ENCODE results near the gene PAK6. TPM values are rescaled to one million over a fixed set of nuclear protein-coding genes. Genes with fewer than 3 reads are reported as not detected.

Gene PAK6
- polyA plus RNA-seq, 3 donors, result 0.03 TPM; not detected in 2

- peaks cover 0 to 3% (median 0%) of the 10 kb centered on the region in 7 donors for H3K9me3 Mint-ChIP-seq
- peaks cover 24% of the 10 kb centered on the region for H3K4me1 Mint-ChIP-seq
- H3K27ac Mint-ChIP-seq, result no peak overlapping the region
- H3K9ac ChIP-seq (ENCODE audit: insufficient read depth, low read length, poor library complexity, severe bottlenecking), result no peak overlapping the region
- H2AFZ ChIP-seq (ENCODE audit: insufficient read depth, low read depth, low read length, poor library complexity, severe bottlenecking), result no peak overlapping the region
- WGBS (ENCODE audit: insufficient coverage), result no CpG with 5 or more reads among the region's 1 CpG
- DNase-seq, result no peak
- no peaks in the 10 kb centered on the region for H3K9me3 ChIP-seq (replicated peaks in 1 of 2; ENCODE audit: control insufficient read depth in 1 of 2, insufficient read depth in 1 of 2, low read length in 2 of 2)
- intact Hi-C loops (cut with micrococcal nuclease), result no loop called here
- no peaks in the 10 kb centered on the region for H3K36me3 ChIP-seq (replicated peaks in 1 of 2; ENCODE audit: control insufficient read depth in 1 of 2, insufficient read depth in 2 of 2, low read length in 2 of 2)
- peaks cover 2 to 10% (median 6%) of the 10 kb centered on the region in 3 donors for H3K27me3 Mint-ChIP-seq (ENCODE audit: low read depth in 3 of 3)
- TF ChIP-seq, protein P1, sequence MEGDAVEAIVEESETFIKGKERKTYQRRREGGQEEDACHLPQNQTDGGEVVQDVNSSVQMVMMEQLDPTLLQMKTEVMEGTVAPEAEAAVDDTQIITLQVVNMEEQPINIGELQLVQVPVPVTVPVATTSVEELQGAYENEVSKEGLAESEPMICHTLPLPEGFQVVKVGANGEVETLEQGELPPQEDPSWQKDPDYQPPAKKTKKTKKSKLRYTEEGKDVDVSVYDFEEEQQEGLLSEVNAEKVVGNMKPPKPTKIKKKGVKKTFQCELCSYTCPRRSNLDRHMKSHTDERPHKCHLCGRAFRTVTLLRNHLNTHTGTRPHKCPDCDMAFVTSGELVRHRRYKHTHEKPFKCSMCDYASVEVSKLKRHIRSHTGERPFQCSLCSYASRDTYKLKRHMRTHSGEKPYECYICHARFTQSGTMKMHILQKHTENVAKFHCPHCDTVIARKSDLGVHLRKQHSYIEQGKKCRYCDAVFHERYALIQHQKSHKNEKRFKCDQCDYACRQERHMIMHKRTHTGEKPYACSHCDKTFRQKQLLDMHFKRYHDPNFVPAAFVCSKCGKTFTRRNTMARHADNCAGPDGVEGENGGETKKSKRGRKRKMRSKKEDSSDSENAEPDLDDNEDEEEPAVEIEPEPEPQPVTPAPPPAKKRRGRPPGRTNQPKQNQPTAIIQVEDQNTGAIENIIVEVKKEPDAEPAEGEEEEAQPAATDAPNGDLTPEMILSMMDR (IDR thresholded peaks at IDR 0.05), result no peak
- no peak overlapping the region for H3K4me2 ChIP-seq (replicated peaks; ENCODE audit: extremely low read depth, low read length, poor library complexity, severe bottlenecking)
- peaks cover 0 to 3% of the 10 kb centered on the region in 2 donors for H3K36me3 Mint-ChIP-seq
- peaks cover 14 to 26% of the 10 kb centered on the region in 2 donors for H3K4me1 ChIP-seq (ENCODE audit: control insufficient read depth in 1 of 2, insufficient read depth in 2 of 2, low read length in 2 of 2)
- H4K20me1 ChIP-seq (ENCODE audit: insufficient read depth, low read length), result peaks cover 3% of the 10 kb centered on the region
- H3K4me3 ChIP-seq (replicated peaks in 1 of 3; ENCODE audit: low read depth in 2 of 3, low read length in 3 of 3), result no peak overlapping the region
- no peaks in the 10 kb centered on the region for H3K27me3 ChIP-seq (ENCODE audit: control insufficient read depth in 2 of 2, insufficient read depth in 2 of 2, low read length in 2 of 2)
- no peak overlapping the region for H3K27ac ChIP-seq (ENCODE audit: low read depth in 1 of 2, low read length in 2 of 2)
- H3K4me3 Mint-ChIP-seq, result no peak overlapping the region
- peaks cover 11% of the 10 kb centered on the region for H3K79me2 ChIP-seq (ENCODE audit: insufficient read depth, low read length)
Measured at GRCh38 chr15:40320409-40320808, 81.5 kb downstream of the PAK6 start.

DNA sequence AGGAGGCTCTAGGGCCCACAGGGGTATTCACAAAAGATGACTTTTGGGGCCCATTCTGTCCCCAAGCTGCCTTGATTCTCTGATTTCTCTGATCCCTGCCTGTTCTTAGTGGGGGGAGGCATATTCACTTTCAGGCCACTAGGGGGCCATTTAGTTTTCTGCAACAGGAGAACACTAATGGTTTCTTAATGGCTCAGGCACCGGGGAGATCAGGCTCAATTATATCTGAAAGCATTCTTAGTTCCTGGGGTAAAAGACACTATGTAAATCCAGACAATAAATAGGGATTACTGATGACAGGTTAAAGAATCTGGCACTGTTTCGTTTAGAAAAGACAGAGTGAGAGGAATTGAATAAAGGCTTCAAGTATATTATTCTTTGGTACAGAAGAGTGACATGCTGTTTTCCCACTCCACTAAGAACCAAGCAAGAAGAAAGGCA, 82.1 kb downstream of the PAK6 start:
- no peak overlapping the region for H3K4me2 ChIP-seq (replicated peaks; ENCODE audit: extremely low read depth, low read length, poor library complexity, severe bottlenecking)
- H3K27me3 Mint-ChIP-seq (ENCODE audit: low read depth in 3 of 3), result peaks cover 0 to 8% (median 2%) of the 10 kb centered on the region in 3 donors
- H3K36me3 Mint-ChIP-seq, result peaks cover under 1 to 5% of the 10 kb centered on the region in 2 donors
- H3K4me3 ChIP-seq (replicated peaks in 1 of 3; ENCODE audit: low read depth in 2 of 3, low read length in 3 of 3), result no peak overlapping the region
- H3K9me3 Mint-ChIP-seq, result peaks cover 0 to 3% (median 0%) of the 10 kb centered on the region in 7 donors
- H3K4me1 Mint-ChIP-seq, result peaks cover 30% of the 10 kb centered on the region
- H3K4me1 ChIP-seq (ENCODE audit: control insufficient read depth in 1 of 2, insufficient read depth in 2 of 2, low read length in 2 of 2), result peaks cover 20 to 31% of the 10 kb centered on the region in 2 donors
- no peak overlapping the region for H2AFZ ChIP-seq (ENCODE audit: insufficient read depth, low read depth, low read length, poor library complexity, severe bottlenecking)
- TF ChIP-seq, protein P1 (IDR thresholded peaks at IDR 0.05), result peak; percentile 97
- peak; percentile 58 to 70 (median 67) for DNase-seq
- H3K4me3 Mint-ChIP-seq, result peak overlapping the region in 1 of 2 donors; percentile 9
- intact Hi-C loops (cut with micrococcal nuclease), result no loop called here
- H3K9me3 ChIP-seq (replicated peaks in 1 of 2; ENCODE audit: control insufficient read depth in 1 of 2, insufficient read depth in 1 of 2, low read length in 2 of 2), result no peaks in the 10 kb centered on the region
- H3K27me3 ChIP-seq (ENCODE audit: control insufficient read depth in 2 of 2, insufficient read depth in 2 of 2, low read length in 2 of 2), result no peaks in the 10 kb centered on the region
- no CpG with 5 or more reads among the region's 2 CpGs for WGBS (ENCODE audit: insufficient coverage)
- peaks cover 3% of the 10 kb centered on the region for H4K20me1 ChIP-seq (ENCODE audit: insufficient read depth, low read length)
- H3K36me3 ChIP-seq (replicated peaks in 1 of 2; ENCODE audit: control insufficient read depth in 1 of 2, insufficient read depth in 2 of 2, low read length in 2 of 2), result no peaks in the 10 kb centered on the region
- H3K9ac ChIP-seq (ENCODE audit: insufficient read depth, low read length, poor library complexity, severe bottlenecking), result no peak overlapping the region
- peaks cover 14% of the 10 kb centered on the region for H3K79me2 ChIP-seq (ENCODE audit: insufficient read depth, low read length)
- H3K27ac Mint-ChIP-seq, result peak overlapping the region in 1 of 7 donors; percentile 73
- H3K27ac ChIP-seq (ENCODE audit: low read depth in 1 of 2, low read length in 2 of 2), result no peak overlapping the region
